Neural cell (in vitro differentiated cells): ENCODE data around the gene ILF2. TPM values are rescaled to one million over a fixed set of nuclear protein-coding genes. Genes with fewer than 3 reads are reported as not detected.

Experiments
- H2AFZ ChIP-seq: fragments of 200-600, 300-800 bp; sonication (generic), shearing (Covaris generic); 2 replicates; pipeline ENCODE4 v1.6.0; 2014; ENCODE audit warnings: low read depth, mild to moderate bottlenecking, antibody characterized with exemption, low read length, moderate library complexity
- H3F3A ChIP-seq: fragments of 200-600 bp; shearing (Covaris generic); 2 replicates; pipeline ENCODE4 v1.6.1; 2016; ENCODE audit warnings: mild to moderate bottlenecking, moderate library complexity, mixed read lengths, antibody characterized with exemption, low read length; ENCODE audit not compliant: insufficient read depth, poor library complexity, severe bottlenecking
- H3K27ac ChIP-seq: fragments of 200-600, 300-800 bp; sonication (generic), shearing (Covaris generic); 2 replicates; pipeline ENCODE4 v1.5.1; 2014; ENCODE audit warnings: mild to moderate bottlenecking, low read length, moderate library complexity
- H3K27me3 ChIP-seq: fragments of 300-800, 200-600 bp; sonication (generic), shearing (Covaris generic); 2 replicates; pipeline ENCODE4 v1.6.0; 2014; ENCODE audit warnings: mild to moderate bottlenecking, low read depth, low read length, moderate library complexity; ENCODE audit not compliant: insufficient read depth
- H3K36me3 ChIP-seq: fragments of 300-800, 200-600 bp; sonication (generic), shearing (Covaris generic); 2 replicates; pipeline ENCODE4 v1.5.1; 2014; ENCODE audit warnings: mild to moderate bottlenecking, antibody characterized with exemption, low read length, moderate library complexity; ENCODE audit not compliant: insufficient read depth
- H3K4me2 ChIP-seq: fragments of 300-800, 200-600 bp; sonication (generic), shearing (Covaris generic); 2 replicates; pipeline ENCODE4 v1.6.0; 2014; ENCODE audit warnings: mild to moderate bottlenecking, low read length
- H3K4me3 ChIP-seq: fragments of 300-800, 200-600 bp; sonication (generic), shearing (Covaris generic); 2 replicates; pipeline ENCODE4 v1.5.1; 2014; ENCODE audit warnings: mild to moderate bottlenecking, low read length, moderate library complexity
- H3K79me2 ChIP-seq: fragments of 200-600 bp; shearing (Covaris generic); replicated peaks from 2 replicates; pipeline ENCODE4 v1.6.0; 2014; ENCODE audit warnings: mild to moderate bottlenecking, low read length, moderate library complexity; ENCODE audit not compliant: insufficient read depth
- H3K9ac ChIP-seq: fragments of 300-800, 200-600 bp; sonication (generic), shearing (Covaris generic); 2 replicates; pipeline ENCODE4 v1.6.1; 2016; ENCODE audit warnings: mild to moderate bottlenecking, low read length, mixed read lengths
- H3K9me2 ChIP-seq: fragments of 200-600 bp; shearing (Covaris generic); 2 replicates; pipeline ENCODE4 v1.6.1; 2016; ENCODE audit warnings: mild to moderate bottlenecking, low read length, mixed read lengths; ENCODE audit not compliant: insufficient read depth
- H3K9me3 ChIP-seq: fragments of 200-600, 300-800 bp; sonication (generic), shearing (Covaris generic); 2 replicates; pipeline ENCODE4 v1.6.1; 2016; ENCODE audit warnings: mild to moderate bottlenecking, mixed run types, low read length, moderate library complexity, mixed read lengths
- H4K20me1 ChIP-seq: fragments of 200-600 bp; shearing (Covaris generic); 2 replicates; pipeline ENCODE4 v1.6.1; 2016; ENCODE audit warnings: mild to moderate bottlenecking, mixed run types; ENCODE audit not compliant: insufficient read depth
- EP300 ChIP-seq: fragments of 450-650 bp; conservative IDR thresholded peaks from 2 replicates; pipeline ENCODE4 v1.6.1; 2014; ENCODE audit warnings: antibody characterized with exemption, mild to moderate bottlenecking, moderate library complexity; ENCODE audit not compliant: poor library complexity, severe bottlenecking
- EZH2 ChIP-seq: fragments of 200-600, 300-800 bp; shearing (Covaris generic), sonication (generic); IDR thresholded peaks from 2 replicates; pipeline ENCODE4 v1.6.1; 2014; ENCODE audit warnings: antibody characterized with exemption, low read length, borderline replicate concordance, mild to moderate bottlenecking; ENCODE audit not compliant: insufficient read depth, poor library complexity, severe bottlenecking
- MXI1 ChIP-seq: fragments of 450-650 bp; conservative IDR thresholded peaks from 2 replicates; pipeline ENCODE4 v1.6.1; 2014; ENCODE audit warnings: antibody characterized with exemption, mild to moderate bottlenecking; ENCODE audit not compliant: poor library complexity, severe bottlenecking
- POLR2AphosphoS5 ChIP-seq: IDR thresholded peaks from 2 replicates; pipeline ENCODE4 v1.6.1; 2012
- RAD21 ChIP-seq: fragments of 450-650 bp; conservative IDR thresholded peaks from 2 replicates; pipeline ENCODE4 v1.6.1; 2014; ENCODE audit warnings: antibody characterized with exemption, mild to moderate bottlenecking, moderate library complexity
- SMC3 ChIP-seq: fragments of 450-650 bp; conservative IDR thresholded peaks from 2 replicates; pipeline ENCODE4 v1.6.1; 2014; ENCODE audit warnings: antibody characterized with exemption, mild to moderate bottlenecking, moderate library complexity; ENCODE audit not compliant: poor library complexity
- TAF1 ChIP-seq: IDR thresholded peaks from 2 replicates; pipeline ENCODE4 v1.6.1; 2012; ENCODE audit warnings: low read depth
- polyA plus RNA-seq: library from polyadenylated mRNA; depleted of rRNA; stranded (reverse); fragments of >200 nt; gene quantifications from 2 replicates; pipeline ENCODE4 v1.2.3, GENCODE V29; 2014
- TF ChIP-seq, protein P1 (sequence below): IDR thresholded peaks from 2 replicates; pipeline ENCODE4 v1.6.1; 2012; ENCODE audit warnings: borderline replicate concordance
- TF ChIP-seq, protein P2 (sequence below): fragments of 450-650 bp; IDR thresholded peaks from 2 replicates; pipeline ENCODE4 v1.5.1; 2014; ENCODE audit warnings: antibody characterized with exemption, mild to moderate bottlenecking, moderate library complexity; ENCODE audit not compliant: poor library complexity, severe bottlenecking

Gene ILF2
- polyA plus RNA-seq, 1 donor from 2014 or later, result 410 TPM

DNA sequence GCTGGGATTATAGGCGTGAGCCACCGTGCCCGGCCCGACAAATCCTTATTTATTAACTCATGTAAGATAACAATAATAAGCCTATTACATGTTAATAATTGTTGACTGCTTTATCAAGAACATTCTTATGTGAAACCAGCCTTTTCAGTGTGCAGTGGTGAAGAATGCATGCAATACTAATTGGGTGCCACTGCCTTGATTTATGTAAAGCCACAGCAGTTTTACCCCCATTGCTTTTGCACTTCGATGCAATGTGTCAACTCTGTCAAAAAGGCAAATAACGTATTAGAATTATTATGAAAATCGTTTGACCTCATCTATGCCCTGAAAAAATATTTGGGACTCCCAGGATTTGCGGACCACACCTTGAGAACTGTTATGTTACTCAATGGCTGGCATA is 25.9 kb upstream of the ILF2 start:
- no peak overlapping the region for H3K27ac ChIP-seq
- no peaks in the 10 kb centered on the region for H4K20me1 ChIP-seq
- TF ChIP-seq EP300 (no peak), SMC3 (no peak), TAF1 (no peak), POLR2AphosphoS5 (no peak), MXI1 (no peak), EZH2 (no peak), RAD21 (no peak)
- TF ChIP-seq, protein P1, sequence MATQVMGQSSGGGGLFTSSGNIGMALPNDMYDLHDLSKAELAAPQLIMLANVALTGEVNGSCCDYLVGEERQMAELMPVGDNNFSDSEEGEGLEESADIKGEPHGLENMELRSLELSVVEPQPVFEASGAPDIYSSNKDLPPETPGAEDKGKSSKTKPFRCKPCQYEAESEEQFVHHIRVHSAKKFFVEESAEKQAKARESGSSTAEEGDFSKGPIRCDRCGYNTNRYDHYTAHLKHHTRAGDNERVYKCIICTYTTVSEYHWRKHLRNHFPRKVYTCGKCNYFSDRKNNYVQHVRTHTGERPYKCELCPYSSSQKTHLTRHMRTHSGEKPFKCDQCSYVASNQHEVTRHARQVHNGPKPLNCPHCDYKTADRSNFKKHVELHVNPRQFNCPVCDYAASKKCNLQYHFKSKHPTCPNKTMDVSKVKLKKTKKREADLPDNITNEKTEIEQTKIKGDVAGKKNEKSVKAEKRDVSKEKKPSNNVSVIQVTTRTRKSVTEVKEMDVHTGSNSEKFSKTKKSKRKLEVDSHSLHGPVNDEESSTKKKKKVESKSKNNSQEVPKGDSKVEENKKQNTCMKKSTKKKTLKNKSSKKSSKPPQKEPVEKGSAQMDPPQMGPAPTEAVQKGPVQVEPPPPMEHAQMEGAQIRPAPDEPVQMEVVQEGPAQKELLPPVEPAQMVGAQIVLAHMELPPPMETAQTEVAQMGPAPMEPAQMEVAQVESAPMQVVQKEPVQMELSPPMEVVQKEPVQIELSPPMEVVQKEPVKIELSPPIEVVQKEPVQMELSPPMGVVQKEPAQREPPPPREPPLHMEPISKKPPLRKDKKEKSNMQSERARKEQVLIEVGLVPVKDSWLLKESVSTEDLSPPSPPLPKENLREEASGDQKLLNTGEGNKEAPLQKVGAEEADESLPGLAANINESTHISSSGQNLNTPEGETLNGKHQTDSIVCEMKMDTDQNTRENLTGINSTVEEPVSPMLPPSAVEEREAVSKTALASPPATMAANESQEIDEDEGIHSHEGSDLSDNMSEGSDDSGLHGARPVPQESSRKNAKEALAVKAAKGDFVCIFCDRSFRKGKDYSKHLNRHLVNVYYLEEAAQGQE, result no peak
- TF ChIP-seq, protein P2, sequence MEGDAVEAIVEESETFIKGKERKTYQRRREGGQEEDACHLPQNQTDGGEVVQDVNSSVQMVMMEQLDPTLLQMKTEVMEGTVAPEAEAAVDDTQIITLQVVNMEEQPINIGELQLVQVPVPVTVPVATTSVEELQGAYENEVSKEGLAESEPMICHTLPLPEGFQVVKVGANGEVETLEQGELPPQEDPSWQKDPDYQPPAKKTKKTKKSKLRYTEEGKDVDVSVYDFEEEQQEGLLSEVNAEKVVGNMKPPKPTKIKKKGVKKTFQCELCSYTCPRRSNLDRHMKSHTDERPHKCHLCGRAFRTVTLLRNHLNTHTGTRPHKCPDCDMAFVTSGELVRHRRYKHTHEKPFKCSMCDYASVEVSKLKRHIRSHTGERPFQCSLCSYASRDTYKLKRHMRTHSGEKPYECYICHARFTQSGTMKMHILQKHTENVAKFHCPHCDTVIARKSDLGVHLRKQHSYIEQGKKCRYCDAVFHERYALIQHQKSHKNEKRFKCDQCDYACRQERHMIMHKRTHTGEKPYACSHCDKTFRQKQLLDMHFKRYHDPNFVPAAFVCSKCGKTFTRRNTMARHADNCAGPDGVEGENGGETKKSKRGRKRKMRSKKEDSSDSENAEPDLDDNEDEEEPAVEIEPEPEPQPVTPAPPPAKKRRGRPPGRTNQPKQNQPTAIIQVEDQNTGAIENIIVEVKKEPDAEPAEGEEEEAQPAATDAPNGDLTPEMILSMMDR, result no peak
- no peak overlapping the region for H3K4me3 ChIP-seq
- no peaks in the 10 kb centered on the region for H3K36me3 ChIP-seq
- no peaks in the 10 kb centered on the region for H3K9me3 ChIP-seq
- no peak overlapping the region for H3K4me2 ChIP-seq
- no peaks in the 10 kb centered on the region for H3K9me2 ChIP-seq
- no peaks in the 10 kb centered on the region for H3K79me2 ChIP-seq
- H2AFZ ChIP-seq, result no peak overlapping the region
- H3K9ac ChIP-seq, result no peak overlapping the region
- no peaks in the 10 kb centered on the region for H3F3A ChIP-seq
- H3K27me3 ChIP-seq, result no peaks in the 10 kb centered on the region

DNA sequence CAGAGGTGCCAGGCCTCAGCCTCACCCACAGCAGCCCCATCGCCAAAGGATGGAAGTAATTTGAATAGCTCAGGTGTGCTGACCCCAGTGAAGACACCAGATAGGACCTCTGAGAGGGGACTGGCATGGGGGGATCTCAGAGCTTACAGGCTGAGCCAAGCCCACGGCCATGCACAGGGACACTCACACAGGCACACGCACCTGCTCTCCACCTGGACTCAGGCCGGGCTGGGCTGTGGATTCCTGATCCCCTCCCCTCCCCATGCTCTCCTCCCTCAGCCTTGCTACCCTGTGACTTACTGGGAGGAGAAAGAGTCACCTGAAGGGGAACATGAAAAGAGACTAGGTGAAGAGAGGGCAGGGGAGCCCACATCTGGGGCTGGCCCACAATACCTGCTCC is 22.7 kb upstream of the ILF2 start:
- H4K20me1 ChIP-seq, result no peaks in the 10 kb centered on the region
- no peaks in the 10 kb centered on the region for H3K9me3 ChIP-seq
- TF ChIP-seq MXI1 (no peak), EP300 (no peak), TAF1 (no peak), RAD21 (no peak), SMC3 (no peak), EZH2 (no peak), POLR2AphosphoS5 (no peak)
- TF ChIP-seq, protein P1, result no peak
- TF ChIP-seq, protein P2, result no peak
- no peaks in the 10 kb centered on the region for H3K36me3 ChIP-seq
- H3K27ac ChIP-seq, result no peak overlapping the region
- H3K9ac ChIP-seq, result no peak overlapping the region
- no peak overlapping the region for H2AFZ ChIP-seq
- no peaks in the 10 kb centered on the region for H3K27me3 ChIP-seq
- no peaks in the 10 kb centered on the region for H3F3A ChIP-seq
- H3K79me2 ChIP-seq, result no peaks in the 10 kb centered on the region
- H3K9me2 ChIP-seq, result no peaks in the 10 kb centered on the region
- no peak overlapping the region for H3K4me3 ChIP-seq
- H3K4me2 ChIP-seq, result no peak overlapping the region
